ENCODE results near the gene IP6K1. TPM values are rescaled to one million over a fixed set of nuclear protein-coding genes. Genes with fewer than 3 reads are reported as not detected.

The IP6K1 gene
- total RNA-seq, 1 donor from 2014 or later: 63.3 TPM

GRCh38 chr3:49791571-49791970 is 5.2 kb upstream of the IP6K1 start:
- Mint-ChIP-seq H3K4me3 (no peak overlapping the region), H3K4me1 (peaks cover 21% of the 10 kb centered on the region), H3K27ac (ENCODE audit: unreplicated experiment) (no peak overlapping the region), H3K27me3 (ENCODE audit: low read depth) (no peaks in the 10 kb centered on the region), H3K36me3 (ENCODE audit: low read depth) (no peaks in the 10 kb centered on the region), H3K9me3 (no peaks in the 10 kb centered on the region)
- no peak for TF ChIP-seq CTCF (conservative IDR thresholded peaks at IDR 0.05)
- DNase-seq (ENCODE audit: low read depth, low spot score): no peak

GRCh38 chr3:49790626-49791411 is 4.5 kb upstream of the IP6K1 start:
- H3K27me3 Mint-ChIP-seq (ENCODE audit: low read depth): no peaks in the 10 kb centered on the region
- no peaks in the 10 kb centered on the region for H3K36me3 Mint-ChIP-seq (ENCODE audit: low read depth)
- no peak for DNase-seq (ENCODE audit: low read depth, low spot score)
- no peak overlapping the region for H3K4me3 Mint-ChIP-seq
- TF ChIP-seq CTCF (conservative IDR thresholded peaks at IDR 0.05): no peak
- peak overlapping the region; percentile 70 for H3K27ac Mint-ChIP-seq (ENCODE audit: unreplicated experiment)
- peaks cover 23% of the 10 kb centered on the region for H3K4me1 Mint-ChIP-seq
- no peaks in the 10 kb centered on the region for H3K9me3 Mint-ChIP-seq

- Mint-ChIP-seq H3K4me1 (peaks cover 38% of the 10 kb centered on the region), H3K36me3 (ENCODE audit: low read depth) (peaks cover 5% of the 10 kb centered on the region), H3K27ac (ENCODE audit: unreplicated experiment) (no peak overlapping the region), H3K9me3 (no peaks in the 10 kb centered on the region), H3K27me3 (ENCODE audit: low read depth) (no peaks in the 10 kb centered on the region), H3K4me3 (peak overlapping the region; percentile 18)
- TF ChIP-seq CTCF (conservative IDR thresholded peaks at IDR 0.05): no peak
- DNase-seq (ENCODE audit: low read depth, low spot score): no peak
Observed at GRCh38 chr3:49788056-49788455, 1.7 kb upstream of the IP6K1 start.

- no peak for TF ChIP-seq CTCF (conservative IDR thresholded peaks at IDR 0.05)
- DNase-seq (ENCODE audit: low read depth, low spot score): no peak
- peak overlapping the region; percentile 6 for H3K27ac Mint-ChIP-seq (ENCODE audit: unreplicated experiment)
Observed at GRCh38 chr3:49787536-49787935, 1.2 kb upstream of the IP6K1 start.

GRCh38 chr3:49787182-49787464 is 781 bp upstream of the IP6K1 start:
- no peak for DNase-seq (ENCODE audit: low read depth, low spot score)
- H3K4me1 Mint-ChIP-seq: peaks cover 38% of the 10 kb centered on the region
- TF ChIP-seq CTCF (conservative IDR thresholded peaks at IDR 0.05): no peak
- H3K9me3 Mint-ChIP-seq: no peaks in the 10 kb centered on the region
- H3K27ac Mint-ChIP-seq (ENCODE audit: unreplicated experiment): peak overlapping the region; percentile 75
- H3K36me3 Mint-ChIP-seq (ENCODE audit: low read depth): peaks cover 5% of the 10 kb centered on the region
- H3K4me3 Mint-ChIP-seq: peak overlapping the region; percentile 92
- H3K27me3 Mint-ChIP-seq (ENCODE audit: low read depth): no peaks in the 10 kb centered on the region

More at GRCh38 chr3:49787536-49787935, 1.2 kb upstream of the IP6K1 start:
- Mint-ChIP-seq H3K36me3 (ENCODE audit: low read depth) (peaks cover 5% of the 10 kb centered on the region), H3K4me1 (peaks cover 38% of the 10 kb centered on the region), H3K4me3 (peak overlapping the region; percentile 92), H3K27me3 (ENCODE audit: low read depth) (no peaks in the 10 kb centered on the region), H3K9me3 (no peaks in the 10 kb centered on the region)
